Right hindlimb (tissue), 1 donor: ENCODE data around the gene CRAMP1.

Experiments used
- DNase-seq: peaks from one replicate; pipeline ENCODE4 v3.0.0-alpha.2; 2018

Gene CRAMP1

DNA sequence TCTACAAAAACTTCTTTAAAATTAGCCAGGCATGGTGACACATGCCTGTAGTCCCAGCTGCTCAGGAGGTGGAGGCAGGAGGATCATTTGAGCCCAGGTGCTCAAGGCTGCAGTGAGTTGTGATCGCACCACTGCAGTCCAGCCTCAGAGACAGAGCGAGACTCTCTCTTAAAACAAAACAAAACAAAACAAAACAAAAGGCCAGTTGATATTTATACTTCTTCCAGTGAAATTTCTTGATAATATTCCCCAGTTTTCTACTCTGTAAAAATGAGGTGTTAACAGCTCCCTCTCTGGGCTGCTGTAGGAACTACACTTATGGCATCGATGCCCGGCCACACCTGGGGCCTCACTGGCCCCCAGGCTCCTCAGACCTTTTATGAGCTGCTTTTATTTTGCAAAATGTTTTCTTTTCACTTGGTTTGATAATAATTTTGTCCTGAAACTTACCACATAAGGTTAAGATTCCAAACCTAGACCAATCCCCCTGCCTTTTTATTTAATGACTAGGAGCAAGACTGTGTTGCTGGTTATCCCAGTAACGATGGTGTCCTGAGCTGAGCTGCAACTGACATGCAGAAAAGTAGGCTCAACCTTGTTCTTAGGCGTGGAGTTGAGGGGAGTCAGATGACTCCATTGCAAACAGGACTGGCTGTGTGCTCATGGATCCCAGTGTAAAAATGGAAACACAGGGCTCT, 111.4 kb downstream of the CRAMP1 start:
- DNase-seq = no peak

DNA sequence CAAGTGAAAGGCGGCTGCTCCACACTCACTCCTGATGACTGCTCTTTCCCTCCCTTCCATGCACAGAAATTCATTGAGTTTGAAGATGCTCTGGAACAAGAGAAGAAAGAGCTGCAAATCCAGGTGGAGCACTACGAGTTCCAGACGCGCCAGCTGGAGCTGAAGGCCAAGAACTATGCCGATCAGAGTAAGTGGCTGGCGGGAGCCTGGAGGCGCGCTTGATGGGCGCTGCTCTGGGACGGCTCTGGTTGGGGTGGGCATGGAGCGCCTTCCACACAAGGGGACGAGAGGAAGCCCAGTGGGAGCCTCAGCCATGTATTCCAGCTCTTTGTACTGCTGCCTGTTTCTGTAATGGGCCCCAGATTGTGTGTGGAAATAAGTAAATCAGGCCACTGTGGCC, 112.3 kb downstream of the CRAMP1 start:
- DNase-seq = no peak

GRCh38 chr16:1726661-1727502, 114.7 kb downstream of the CRAMP1 start:
- DNase-seq = no peak
